GM21526 (cell line): Measurements from ENCODE around the gene NFYC.

Source experiments
- ATAC-seq: cut with Tn5 transposase; IDR thresholded peaks from one replicate; pipeline ENCODE4 v1.9.1; 2021; ENCODE audit warnings: moderate library complexity; ENCODE audit not compliant: unreplicated experiment, low FRiP score

Gene NFYC

DNA sequence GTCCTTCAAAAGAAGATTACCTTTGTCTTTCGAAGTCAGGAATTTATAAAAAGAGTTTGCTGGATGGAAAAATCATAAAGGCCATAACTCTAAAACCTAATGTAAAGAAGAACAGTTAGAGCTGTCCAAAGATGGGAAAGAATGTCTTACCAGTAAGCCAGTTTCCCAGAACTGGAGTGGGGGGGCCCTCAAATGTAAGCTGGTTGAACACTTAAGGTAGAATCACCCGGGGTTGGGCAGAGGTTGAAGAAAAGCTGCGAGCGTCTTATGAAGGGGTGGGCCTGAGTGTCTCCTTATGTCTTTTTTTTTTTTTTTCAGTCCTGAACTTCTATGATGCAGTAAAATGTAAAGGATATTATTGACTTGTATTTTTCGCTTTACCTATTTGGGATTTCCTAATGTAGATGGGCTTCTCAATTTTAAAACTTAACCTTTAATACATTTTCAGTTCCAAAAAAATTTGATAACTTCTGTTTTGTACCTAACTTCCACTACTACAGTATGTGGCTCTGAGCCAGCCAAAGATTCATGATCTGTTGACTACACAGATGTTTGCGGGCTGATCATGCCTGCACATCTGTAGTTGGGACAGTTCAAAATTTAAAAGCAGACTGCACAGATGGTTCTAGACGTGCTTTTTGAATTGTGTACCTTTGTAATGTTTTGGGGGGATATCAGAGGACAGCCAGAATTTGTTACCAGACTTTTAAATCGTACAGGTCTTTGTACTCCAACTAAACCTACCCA, 43.6 kb downstream of the NFYC start:
- ATAC-seq: no peak

DNA sequence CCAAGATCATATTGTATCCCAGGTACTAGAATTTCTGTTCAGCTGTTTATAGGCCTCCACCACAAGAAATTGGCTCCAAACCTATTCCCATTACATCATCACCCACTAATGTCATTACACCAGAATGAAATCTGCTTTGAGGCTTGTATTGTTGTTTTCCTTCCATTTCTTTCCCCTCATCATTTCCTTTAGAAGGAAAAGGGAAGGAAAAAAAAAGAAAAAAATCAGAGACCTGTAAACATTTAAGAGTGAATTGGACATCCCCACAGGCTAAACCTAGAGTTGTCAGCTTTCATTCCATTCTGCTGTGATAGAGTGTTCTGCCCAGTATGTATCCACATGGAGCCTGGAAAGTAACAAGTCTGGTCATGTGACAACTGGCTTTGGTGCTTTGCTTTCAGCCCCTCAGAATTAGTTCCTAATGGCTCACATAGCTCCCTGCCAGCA, 44.6 kb downstream of the NFYC start:
- ATAC-seq: no peak

- no peak for ATAC-seq
Measured at GRCh38 chr1:40738831-40739230, 47.3 kb downstream of the NFYC start.

DNA sequence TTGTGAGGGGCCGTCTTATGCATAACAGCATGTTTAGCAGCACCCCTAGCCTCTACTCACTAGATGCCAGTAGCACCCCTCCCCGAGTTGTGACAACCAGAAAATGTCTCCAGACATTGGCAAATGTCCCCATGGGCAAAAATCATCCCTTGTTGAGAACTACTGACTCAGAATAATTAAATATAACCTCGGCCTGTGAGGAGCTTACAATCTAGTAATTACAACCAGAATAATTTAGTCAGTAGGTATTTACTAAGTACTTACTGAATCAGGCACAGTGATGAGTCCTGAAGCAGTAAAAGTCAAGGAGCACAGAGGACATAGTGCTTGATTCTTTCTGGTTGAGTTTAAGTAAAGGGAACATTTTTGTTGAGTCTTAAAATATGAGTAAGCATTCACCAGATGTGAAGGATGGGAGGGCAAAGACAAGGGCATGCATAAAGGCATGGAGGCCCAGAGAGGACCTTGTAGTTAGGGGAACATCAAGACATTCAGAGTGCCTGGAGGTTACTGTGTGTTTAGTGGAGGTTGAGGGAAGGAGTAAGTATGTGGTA, 48.0 kb downstream of the NFYC start:
- no peak for ATAC-seq

- ATAC-seq: no peak
Measured at GRCh38 chr1:40740039-40740996, 48.8 kb downstream of the NFYC start.

GRCh38 chr1:40740997-40741736, 49.7 kb downstream of the NFYC start:
- ATAC-seq: no peak

- ATAC-seq: no peak
Measured at GRCh38 chr1:40742363-40743061, 51.0 kb downstream of the NFYC start.

DNA sequence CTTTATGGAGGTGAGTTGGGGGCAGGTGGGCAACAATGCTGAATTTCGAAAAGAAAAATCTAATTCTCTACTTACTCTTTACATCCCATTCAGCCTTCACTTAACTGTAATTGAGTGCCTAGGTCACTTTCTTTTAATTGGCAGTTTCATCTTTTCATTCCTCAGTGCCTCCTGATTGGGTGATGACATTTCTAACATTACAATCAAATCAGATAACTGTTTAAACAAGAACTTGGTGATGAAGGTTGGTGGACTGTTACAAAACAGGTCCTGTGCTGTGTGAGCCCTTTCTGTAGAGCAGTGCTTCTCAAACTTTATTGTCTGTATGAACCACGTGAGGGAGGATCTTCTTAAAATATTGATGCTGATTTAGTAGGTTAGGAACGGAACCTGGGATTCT, 51.9 kb downstream of the NFYC start:
- no peak for ATAC-seq

- ATAC-seq: no peak
Measured at GRCh38 chr1:40743860-40744259, 52.4 kb downstream of the NFYC start.

DNA sequence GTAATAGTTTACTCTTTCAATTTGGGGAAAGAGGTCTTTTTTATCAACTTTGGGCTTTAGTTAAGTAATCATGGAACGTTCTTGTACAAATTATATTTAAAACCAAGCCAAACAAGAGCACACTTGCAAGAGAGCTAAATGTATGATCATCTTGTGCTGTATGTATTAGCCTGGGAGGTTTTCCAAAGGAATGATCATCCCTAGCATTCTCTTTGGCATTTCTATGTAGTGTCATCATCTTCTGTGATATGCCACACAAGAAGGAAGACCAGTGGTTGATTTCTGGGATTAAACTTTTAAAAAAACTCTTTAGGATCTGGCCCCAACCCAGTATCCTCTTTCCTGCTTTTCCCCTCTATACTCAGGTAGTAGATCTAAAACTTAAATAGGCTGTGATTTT, 53.7 kb downstream of the NFYC start:
- no peak for ATAC-seq

GRCh38 chr1:40746344-40747090, 55.0 kb downstream of the NFYC start:
- no peak for ATAC-seq

GRCh38 chr1:40748841-40749718, 57.6 kb downstream of the NFYC start:
- ATAC-seq: no peak

DNA sequence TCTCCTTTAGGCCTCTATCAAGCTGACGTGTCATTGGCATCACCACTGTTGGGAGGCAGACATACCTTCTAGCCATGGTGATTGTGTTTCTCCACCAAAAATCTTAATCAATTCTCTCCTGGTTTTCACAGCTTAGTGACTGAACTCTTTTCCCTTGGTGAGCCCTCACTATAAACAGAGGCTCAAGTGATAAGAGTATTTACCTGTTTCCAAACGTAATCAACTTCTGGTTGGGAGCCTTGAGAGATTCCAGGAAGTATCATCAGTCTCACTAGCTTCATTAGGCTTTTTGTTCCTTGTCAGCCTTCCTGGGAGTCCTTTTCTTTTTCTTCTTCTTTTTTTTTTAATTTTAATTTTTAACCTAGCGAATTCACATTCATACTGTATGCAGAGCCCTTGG, 58.3 kb downstream of the NFYC start:
- ATAC-seq: no peak

DNA sequence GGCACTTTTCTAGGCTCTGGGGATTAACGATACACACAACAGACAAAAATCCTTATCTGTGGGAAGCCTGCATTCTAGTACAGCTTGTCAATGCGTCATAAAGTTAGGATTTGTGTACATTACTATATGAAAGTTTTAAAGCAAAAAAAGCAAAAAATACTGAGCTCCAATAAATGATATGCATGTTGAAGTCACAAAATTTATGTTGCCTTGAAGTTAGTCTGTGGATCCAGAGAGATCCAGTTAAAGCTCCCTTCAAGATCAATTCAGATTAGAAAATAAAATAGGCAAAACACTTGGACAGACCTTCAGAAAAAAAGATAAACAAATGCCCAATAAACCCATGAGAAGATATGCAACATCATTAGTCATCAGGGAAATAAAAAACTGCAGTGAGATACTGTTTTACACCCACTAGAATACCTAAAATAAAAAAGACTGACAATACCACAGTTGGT, 59.0 kb downstream of the NFYC start:
- no peak for ATAC-seq

GRCh38 chr1:40751802-40752201, 60.3 kb downstream of the NFYC start:
- no peak for ATAC-seq

DNA sequence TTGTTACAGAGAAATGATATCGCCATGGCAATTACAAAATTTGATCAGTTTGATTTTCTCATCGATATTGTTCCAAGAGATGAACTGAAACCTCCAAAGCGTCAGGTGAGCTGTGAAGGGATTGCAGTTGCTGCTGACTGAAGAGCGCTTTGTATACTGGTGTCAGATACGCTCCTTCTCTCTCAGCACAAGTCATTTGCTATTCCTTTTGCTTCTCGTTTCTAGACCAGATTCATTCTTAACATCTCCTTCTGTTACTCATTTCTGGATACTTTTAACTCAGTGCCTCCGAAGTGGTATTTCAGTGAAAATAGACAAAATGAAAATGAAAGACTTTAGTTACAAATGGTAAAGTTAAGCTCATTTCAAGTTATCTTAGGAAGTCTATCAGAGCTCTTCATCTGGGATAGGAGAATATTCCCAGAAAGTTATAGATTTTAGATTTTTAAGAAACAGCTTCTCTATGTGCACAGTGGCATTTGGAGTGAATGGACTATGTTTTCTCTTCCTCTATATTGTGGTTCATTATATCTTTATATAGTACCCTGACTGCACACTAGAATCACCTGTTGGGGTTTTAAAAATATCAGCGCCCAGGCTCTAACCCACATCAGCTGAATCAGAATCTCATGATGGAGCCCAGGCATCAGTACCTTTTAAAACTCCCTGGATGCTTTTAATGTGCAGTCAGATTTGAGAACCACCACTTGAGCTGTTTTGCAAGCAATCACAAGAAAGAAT, 61.8 kb downstream of the NFYC start:
- no peak for ATAC-seq

- ATAC-seq: no peak
Measured at GRCh38 chr1:40754201-40754600, 62.7 kb downstream of the NFYC start.

- ATAC-seq: no peak
Measured at GRCh38 chr1:40755067-40755466, 63.6 kb downstream of the NFYC start.
